ENCODE measurements around the gene PLCL2.

DNA sequence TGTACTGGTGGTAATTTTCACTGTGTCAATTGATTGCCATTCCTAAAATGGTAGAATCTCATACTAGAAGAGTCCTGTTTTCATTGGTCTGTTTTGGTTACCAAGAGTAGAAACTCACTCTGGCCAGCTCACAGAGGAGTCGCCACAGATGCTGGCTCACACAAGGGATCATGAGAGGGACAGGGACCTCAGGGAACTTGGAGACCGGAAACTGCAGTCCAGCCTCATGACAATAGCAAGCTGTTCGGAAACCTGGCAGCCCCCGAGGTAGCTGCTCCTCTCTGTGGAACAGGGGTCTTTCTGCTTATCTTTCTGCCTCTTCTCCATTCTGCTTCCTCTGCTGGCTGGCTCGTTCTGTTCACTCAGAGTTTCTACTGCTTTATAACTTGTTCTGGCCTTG, 192.9 kb downstream of the PLCL2 start:
- TF ChIP-seq EZH2 (IDR thresholded peaks at IDR 0.05; ENCODE audit: borderline replicate concordance, low read depth, low read length, severe bottlenecking): no peak
- TF ChIP-seq, protein P1, sequence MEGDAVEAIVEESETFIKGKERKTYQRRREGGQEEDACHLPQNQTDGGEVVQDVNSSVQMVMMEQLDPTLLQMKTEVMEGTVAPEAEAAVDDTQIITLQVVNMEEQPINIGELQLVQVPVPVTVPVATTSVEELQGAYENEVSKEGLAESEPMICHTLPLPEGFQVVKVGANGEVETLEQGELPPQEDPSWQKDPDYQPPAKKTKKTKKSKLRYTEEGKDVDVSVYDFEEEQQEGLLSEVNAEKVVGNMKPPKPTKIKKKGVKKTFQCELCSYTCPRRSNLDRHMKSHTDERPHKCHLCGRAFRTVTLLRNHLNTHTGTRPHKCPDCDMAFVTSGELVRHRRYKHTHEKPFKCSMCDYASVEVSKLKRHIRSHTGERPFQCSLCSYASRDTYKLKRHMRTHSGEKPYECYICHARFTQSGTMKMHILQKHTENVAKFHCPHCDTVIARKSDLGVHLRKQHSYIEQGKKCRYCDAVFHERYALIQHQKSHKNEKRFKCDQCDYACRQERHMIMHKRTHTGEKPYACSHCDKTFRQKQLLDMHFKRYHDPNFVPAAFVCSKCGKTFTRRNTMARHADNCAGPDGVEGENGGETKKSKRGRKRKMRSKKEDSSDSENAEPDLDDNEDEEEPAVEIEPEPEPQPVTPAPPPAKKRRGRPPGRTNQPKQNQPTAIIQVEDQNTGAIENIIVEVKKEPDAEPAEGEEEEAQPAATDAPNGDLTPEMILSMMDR (IDR thresholded peaks at IDR 0.05; ENCODE audit: borderline replicate concordance, extremely low read depth, low read length, poor library complexity, severe bottlenecking): no peak

All from DND-41 (cell line).